ENCODE data around the gene AGBL1. TPM values are rescaled to one million over a fixed set of nuclear protein-coding genes. Genes with fewer than 3 reads are reported as not detected.

AGBL1 gene
- total and polyA plus RNA-seq, 2 donors (not counting 3 experiments of a cell fraction or from before 2014, with no cell fraction given), result not detected

GRCh38 chr15:86073281-86073680 is 6.4 kb upstream of the AGBL1 start:
- FAIRE-seq, result no peak
- TF ChIP-seq JUN (IDR thresholded peaks at IDR 0.05; ENCODE audit: borderline replicate concordance, insufficient read depth, insufficient read length, low read depth) (no peak), FOS (IDR thresholded peaks at IDR 0.05; ENCODE audit: borderline replicate concordance, insufficient read depth, low read length) (no peak), CTCF (IDR thresholded peaks at IDR 0.05; ENCODE audit: extremely low read depth in 1 of 2, insufficient read depth in 1 of 2, low read depth in 1 of 2, low read length in 2 of 2) (no peak), MYC (IDR thresholded peaks at IDR 0.05; ENCODE audit: low read depth, low read length) (no peak), MAX (IDR thresholded peaks at IDR 0.05; ENCODE audit: insufficient read depth, insufficient read length) (no peak)
- intact Hi-C loops (cut with micrococcal nuclease) (no loop called here), dilution Hi-C loops (cut with MboI; ENCODE audit: extremely low pct_ligation_motif_present, low sequenced_read_pairs) (no loop called here)
- Histone ChIP-seq H3K4me2 (ENCODE audit: insufficient read depth, low read length) (no peak overlapping the region), H3K9ac (replicated peaks; ENCODE audit: extremely low read depth, insufficient read depth, low read length) (no peak overlapping the region), H3K36me3 (ENCODE audit: control insufficient read depth in 2 of 2, extremely low read depth in 1 of 2, insufficient read depth in 2 of 2, low read length in 2 of 2) (no peaks in the 10 kb centered on the region), H3K9me1 (replicated peaks; ENCODE audit: control insufficient read depth, extremely low read depth, insufficient read depth, low read length) (no peaks in the 10 kb centered on the region), H3K4me1 (ENCODE audit: control insufficient read depth, extremely low read depth, insufficient read depth, low read length) (no peaks in the 10 kb centered on the region), H4K20me1 (replicated peaks; ENCODE audit: control insufficient read depth, extremely low read depth, insufficient read depth, low read length) (no peaks in the 10 kb centered on the region), H3K4me3 (replicated peaks in 1 of 3; ENCODE audit: insufficient read depth in 1 of 3, low read depth in 1 of 3, low read length in 3 of 3) (no peak overlapping the region), H3K9me3 (replicated peaks; ENCODE audit: control insufficient read depth, insufficient read depth, low read length) (peaks cover 2% of the 10 kb centered on the region), H3K27me3 (ENCODE audit: control insufficient read depth in 2 of 2, insufficient read depth in 2 of 2, low read length in 2 of 2) (no peaks in the 10 kb centered on the region), H3K79me2 (ENCODE audit: control insufficient read depth, insufficient read depth, low read length) (no peaks in the 10 kb centered on the region), H2AFZ (ENCODE audit: low read depth, low read length) (no peak overlapping the region), H3K27ac (ENCODE audit: insufficient read depth, low read depth, low read length) (no peak overlapping the region)
- ChIA-PET POLR2A (no interaction called here), CTCF (no interaction called here)
- no peak for DNase-seq (ENCODE audit: low read depth, low spot score)
- BruUV-seq (replicated peaks), result no TSS peak

- no peak overlapping the region for H3K9ac ChIP-seq (replicated peaks; ENCODE audit: extremely low read depth, insufficient read depth, low read length)
- H3K79me2 ChIP-seq (ENCODE audit: control insufficient read depth, insufficient read depth, low read length), result no peaks in the 10 kb centered on the region
- intact Hi-C loops (cut with micrococcal nuclease), result no loop called here
- FAIRE-seq (no peak), DNase-seq (ENCODE audit: low read depth, low spot score) (no peak)
- H3K36me3 ChIP-seq (ENCODE audit: control insufficient read depth in 2 of 2, extremely low read depth in 1 of 2, insufficient read depth in 2 of 2, low read length in 2 of 2), result no peaks in the 10 kb centered on the region
- peaks cover 5% of the 10 kb centered on the region for H3K9me3 ChIP-seq (replicated peaks; ENCODE audit: control insufficient read depth, insufficient read depth, low read length)
- no peaks in the 10 kb centered on the region for H3K9me1 ChIP-seq (replicated peaks; ENCODE audit: control insufficient read depth, extremely low read depth, insufficient read depth, low read length)
- no peaks in the 10 kb centered on the region for H3K27me3 ChIP-seq (ENCODE audit: control insufficient read depth in 2 of 2, insufficient read depth in 2 of 2, low read length in 2 of 2)
- H3K27ac ChIP-seq (ENCODE audit: insufficient read depth, low read depth, low read length), result no peak overlapping the region
- H3K4me3 ChIP-seq (replicated peaks in 1 of 3; ENCODE audit: insufficient read depth in 1 of 3, low read depth in 1 of 3, low read length in 3 of 3), result no peak overlapping the region
- no peak overlapping the region for H3K4me2 ChIP-seq (ENCODE audit: insufficient read depth, low read length)
- no TSS peak for BruUV-seq (replicated peaks)
- TF ChIP-seq CTCF (IDR thresholded peaks at IDR 0.05; ENCODE audit: extremely low read depth in 1 of 2, insufficient read depth in 1 of 2, low read depth in 1 of 2, low read length in 2 of 2) (no peak), GATA2 (IDR thresholded peaks at IDR 0.05; ENCODE audit: insufficient read depth, insufficient read length, low read depth, low read length) (no peak), MAX (IDR thresholded peaks at IDR 0.05; ENCODE audit: insufficient read depth, insufficient read length) (no peak), MYC (IDR thresholded peaks at IDR 0.05; ENCODE audit: low read depth, low read length) (no peak), JUN (IDR thresholded peaks at IDR 0.05; ENCODE audit: borderline replicate concordance, insufficient read depth, insufficient read length, low read depth) (no peak), POLR2AphosphoS5 (IDR thresholded peaks at IDR 0.05; ENCODE audit: insufficient read depth, low read depth, low read length) (no peak), POLR2A (IDR thresholded peaks at IDR 0.05; ENCODE audit: low read depth, low read length) (no peak), EZH2 (IDR thresholded peaks at IDR 0.05; ENCODE audit: borderline replicate concordance, low read depth, low read length, severe bottlenecking) (no peak), FOS (IDR thresholded peaks at IDR 0.05; ENCODE audit: borderline replicate concordance, insufficient read depth, low read length) (no peak)
- H3K4me1 ChIP-seq (ENCODE audit: control insufficient read depth, extremely low read depth, insufficient read depth, low read length), result no peaks in the 10 kb centered on the region
- ChIA-PET POLR2A (no interaction called here), CTCF (no interaction called here)
- dilution Hi-C loops (cut with MboI; ENCODE audit: extremely low pct_ligation_motif_present, low sequenced_read_pairs), result no loop called here
- H2AFZ ChIP-seq (ENCODE audit: low read depth, low read length), result no peak overlapping the region
- no peaks in the 10 kb centered on the region for H4K20me1 ChIP-seq (replicated peaks; ENCODE audit: control insufficient read depth, extremely low read depth, insufficient read depth, low read length)
Observed at GRCh38 chr15:86076468-86076867, 3.2 kb upstream of the AGBL1 start.

Measured in endothelial cell of umbilical vein (primary cell).